ENCODE measurements around the gene MARCHF2. TPM values are rescaled to one million over a fixed set of nuclear protein-coding genes. Genes with fewer than 3 reads are reported as not detected.

Gene MARCHF2
- total and polyA plus RNA-seq, 9 of the 15 experiments (the other 6 are each of a cell fraction or from before 2014, with no cell fraction given): 0.39 to 6.4 (median 2.2) TPM

- TF ChIP-seq FOXP4 (CRISPR knock-in tag; IDR thresholded peaks at IDR 0.05; ENCODE audit: borderline replicate concordance): no peak
- TF ChIP-seq HMBOX1 (IDR thresholded peaks at IDR 0.05): no peak
- TF ChIP-seq ZNF561 (CRISPR knock-in tag; conservative IDR thresholded peaks at IDR 0.05): no peak
- no peak for TF ChIP-seq RAD21 (CRISPR knock-in tag; conservative IDR thresholded peaks at IDR 0.05 in 1 of 2, IDR thresholded peaks at IDR 0.05 in 1 of 2)
- TF ChIP-seq PTTG1 (tag; IDR thresholded peaks at IDR 0.05; ENCODE audit: low read depth): no peak
- TF ChIP-seq BHLHE40 (IDR thresholded peaks at IDR 0.05; ENCODE audit: low read length): no peak
- no peak for TF ChIP-seq ZKSCAN8 (CRISPR knock-in tag; IDR thresholded peaks at IDR 0.05)
- no peak for TF ChIP-seq CREB1 (IDR thresholded peaks at IDR 0.05)
- no peak for TF ChIP-seq CREB1 (CRISPR knock-in tag; IDR thresholded peaks at IDR 0.05)
- TF ChIP-seq HMGXB4 (CRISPR knock-in tag; IDR thresholded peaks at IDR 0.05): no peak
- TF ChIP-seq SMARCA5 (IDR thresholded peaks at IDR 0.05): no peak; the same call in 1 of the 2 replicates
- 0 out of 2 replicates have a peak, but pooled peaks have one; percentile 23 for TF ChIP-seq NKRF (IDR thresholded peaks at IDR 0.05; ENCODE audit: borderline replicate concordance)
- TF ChIP-seq XRCC5 (IDR thresholded peaks at IDR 0.05; ENCODE audit: low read depth, low read length): no peak
- TF ChIP-seq NFIC (IDR thresholded peaks at IDR 0.05): peak; percentile 56
- no peak for TF ChIP-seq CGGBP1 (CRISPR knock-in tag; IDR thresholded peaks at IDR 0.05)
- TF ChIP-seq BRD9 (IDR thresholded peaks at IDR 0.05; ENCODE audit: low read depth, partially characterized antibody): no peak
- TF ChIP-seq ATF3 (IDR thresholded peaks at IDR 0.05): no peak
- TF ChIP-seq ATF3 (CRISPR knock-in tag; conservative IDR thresholded peaks at IDR 0.05): no peak
- TF ChIP-seq KLF16 (IDR thresholded peaks at IDR 0.05): 0 out of 2 replicates have a peak, but pooled peaks have one; percentile 38
- peak; percentile 87 for TF ChIP-seq HDAC2 (IDR thresholded peaks at IDR 0.05)
- no peak for TF ChIP-seq PTBP1 (IDR thresholded peaks at IDR 0.05; ENCODE audit: low read depth, low read length)
These were observed 41.9 kb upstream of the MARCHF2 start (continued) for GRCh38 chr19:8371011-8371804.
